HG03103 (cell line): Measurements from ENCODE around the gene QSOX2.

ENCODE experiments used
- ATAC-seq: cut with Tn5 transposase; IDR thresholded peaks from one replicate; pipeline ENCODE4 v1.9.1; 2021; ENCODE audit warnings: low read depth; ENCODE audit not compliant: unreplicated experiment

Gene QSOX2

DNA sequence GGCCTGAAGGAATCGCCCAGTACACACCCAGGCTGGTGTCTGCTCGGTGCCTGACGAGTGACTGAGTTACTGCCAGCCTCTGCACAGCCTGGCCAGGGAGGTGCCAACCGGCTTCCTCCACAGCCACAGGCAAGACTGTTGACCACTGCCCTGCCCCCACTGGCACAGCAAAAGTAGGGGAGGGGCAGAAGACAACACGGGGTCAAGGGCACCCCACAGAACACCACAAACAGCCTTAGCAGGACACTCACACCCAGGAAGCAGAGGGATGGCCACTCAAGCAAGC is 40.0 kb downstream of the QSOX2 start:
- ATAC-seq: no peak

DNA sequence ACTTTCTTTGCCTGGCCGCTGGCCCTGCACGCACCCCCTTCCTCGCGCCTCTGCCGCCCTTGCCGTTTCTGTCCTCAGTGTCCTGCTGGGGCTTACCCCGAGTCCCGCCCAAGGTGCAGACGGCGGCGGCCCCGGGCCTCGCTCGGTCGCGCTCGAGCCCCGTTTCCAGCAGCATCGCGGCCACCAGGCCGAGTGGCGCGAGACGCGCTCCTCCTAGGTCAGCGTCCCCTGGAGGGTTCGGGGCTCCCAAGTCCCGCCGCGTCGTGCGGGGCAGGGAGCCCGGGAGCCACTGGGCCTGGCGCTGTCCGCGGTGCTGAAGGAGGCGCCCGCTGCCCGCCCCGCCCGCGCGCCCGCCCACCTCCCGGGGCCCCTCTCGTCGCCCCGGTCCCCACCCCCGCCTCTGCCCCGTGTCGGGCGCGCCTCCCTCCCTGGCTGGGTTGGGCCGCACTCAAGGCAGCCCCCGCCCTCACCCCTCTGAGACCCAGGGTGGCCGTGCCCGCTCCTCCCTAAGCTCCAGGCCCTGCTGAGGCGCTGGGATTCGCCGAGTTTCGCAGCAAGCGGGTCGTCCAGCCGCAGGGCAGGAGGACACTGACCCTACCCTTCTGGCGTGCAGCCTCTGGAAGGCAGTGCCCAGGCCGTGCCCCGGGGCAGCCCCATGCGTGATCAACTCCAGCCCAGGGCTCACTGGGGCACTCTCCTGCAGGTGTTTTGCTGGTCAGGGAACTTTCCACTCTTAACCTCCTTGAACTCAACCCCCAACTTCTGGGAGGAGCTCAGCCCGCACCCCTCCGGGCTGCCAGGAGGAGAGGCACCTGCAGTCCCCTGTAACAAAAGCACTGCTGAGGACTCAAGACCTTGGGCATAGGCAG is 40.5 kb downstream of the QSOX2 start, which contains the start of gene LHX3:
Gene LHX3 (minus strand): TSS at position 291 of the 869 bp plus-strand sequence. CDS start 116 bp downstream, at position 175.
- no peak for ATAC-seq

DNA sequence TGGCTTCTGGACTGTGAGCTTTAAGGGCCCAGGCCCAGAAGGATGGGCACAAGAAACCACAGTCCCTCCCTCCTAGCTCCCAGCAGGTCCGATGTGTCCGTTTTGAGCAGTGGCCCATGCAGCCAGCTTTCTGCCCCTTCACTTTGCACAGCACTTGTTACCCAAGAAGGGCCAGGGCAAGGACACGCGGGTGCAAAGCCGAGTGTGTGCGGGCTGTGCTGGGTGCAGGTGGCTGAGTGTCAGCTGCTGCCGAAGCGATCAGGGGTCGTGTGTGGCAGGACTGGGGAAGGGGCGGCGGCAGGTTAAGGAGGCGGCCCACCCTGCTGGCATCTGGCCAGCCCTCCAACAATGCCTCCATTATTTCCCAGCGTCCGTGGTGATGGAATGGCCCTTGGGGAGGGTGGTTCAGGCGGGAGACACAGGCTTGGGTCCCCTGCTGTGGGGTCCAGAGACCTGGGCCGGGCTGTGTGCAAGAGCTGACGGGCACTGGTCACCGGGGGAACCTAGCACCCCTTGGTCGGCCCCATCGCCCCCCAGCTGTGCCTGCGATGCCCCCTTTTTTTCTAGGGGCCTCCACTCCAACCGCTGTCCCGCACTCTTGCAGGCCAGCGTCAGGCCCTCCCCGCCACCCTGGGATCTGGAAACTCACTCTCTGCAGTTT is 41.3 kb downstream of the QSOX2 start:
- no peak for ATAC-seq

DNA sequence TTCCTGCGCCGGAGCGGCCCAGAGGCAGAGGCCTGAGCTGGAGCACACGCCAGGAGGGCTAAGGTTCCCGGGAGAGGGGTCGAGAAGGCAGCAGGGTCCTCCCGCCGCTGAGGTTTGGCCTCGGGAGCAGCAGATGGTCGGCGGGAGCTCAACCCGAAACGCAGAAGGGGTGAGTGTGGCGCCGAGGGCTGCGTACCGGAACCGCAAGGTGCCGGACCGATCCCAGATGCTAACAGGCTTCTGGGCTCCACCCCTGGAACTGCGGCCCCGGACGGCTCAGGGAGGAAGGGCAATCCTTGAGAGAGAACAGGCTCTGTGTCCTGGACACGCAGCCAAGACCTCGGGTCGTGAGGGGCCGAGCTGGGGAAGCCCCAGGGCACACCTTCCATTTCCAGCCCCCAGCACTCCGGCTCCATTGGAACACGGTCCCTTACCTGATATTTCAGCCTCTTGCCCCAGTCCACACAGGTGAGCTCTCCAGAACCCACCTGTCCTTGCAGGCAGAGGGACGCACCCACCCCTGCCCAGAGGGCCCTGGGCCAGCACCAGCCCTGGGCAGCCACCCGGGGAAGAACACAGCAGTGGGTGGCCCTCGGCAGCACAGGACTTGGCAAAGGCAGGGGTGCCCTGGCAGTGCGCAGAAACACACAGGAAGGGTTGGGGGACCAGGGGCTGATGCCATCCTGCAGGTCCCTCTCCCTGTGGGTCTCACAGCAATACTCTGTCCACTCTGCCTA is 42.0 kb downstream of the QSOX2 start:
- ATAC-seq: no peak

DNA sequence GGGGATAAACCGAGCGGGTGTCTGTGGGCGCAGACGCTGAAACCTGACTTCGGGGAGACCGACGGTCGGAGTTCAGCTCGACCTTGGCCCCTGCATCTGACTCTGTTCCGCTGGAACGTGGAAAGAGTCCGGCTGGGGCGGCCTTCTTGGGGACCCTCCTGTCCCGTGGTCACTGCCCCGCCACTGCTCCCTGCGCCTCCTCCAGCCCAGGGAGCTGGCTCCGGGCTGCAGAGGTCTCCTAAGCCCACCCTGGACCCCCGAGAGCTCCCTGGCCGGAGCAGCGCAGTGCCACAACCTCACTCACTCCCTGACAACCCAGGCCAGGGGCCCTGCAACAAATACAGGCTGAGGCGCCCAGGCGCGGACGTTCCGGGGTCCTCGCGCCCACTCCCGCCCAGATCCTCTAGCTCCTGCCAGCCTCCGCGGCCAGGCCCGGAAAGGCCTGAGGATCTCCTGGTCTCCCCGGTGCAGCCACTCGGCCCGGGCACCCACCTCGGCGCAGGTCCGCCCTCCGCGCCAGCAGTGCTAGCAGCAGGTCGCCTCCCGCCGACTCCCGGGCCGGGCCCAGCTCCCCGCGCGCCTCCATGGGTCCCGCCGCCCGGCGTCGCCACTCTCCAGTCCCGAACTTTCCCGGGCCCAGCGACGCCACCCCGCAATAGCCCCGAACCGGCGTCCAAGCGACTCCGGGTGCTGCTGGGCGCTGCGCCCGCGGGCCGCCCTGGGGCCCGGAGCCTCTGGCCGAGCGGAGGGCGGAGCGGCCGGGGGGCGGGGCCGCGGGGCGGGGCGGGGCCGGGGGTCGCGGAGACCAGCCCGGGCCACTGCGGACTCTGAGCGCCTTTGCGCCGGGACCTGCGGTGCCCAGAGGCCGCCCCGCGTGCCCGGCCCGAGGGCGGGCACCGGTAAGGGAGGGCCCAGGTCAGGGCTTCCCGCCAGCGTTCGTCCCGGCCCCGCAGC is 42.9 kb downstream of the QSOX2 start:
- ATAC-seq: no peak

DNA sequence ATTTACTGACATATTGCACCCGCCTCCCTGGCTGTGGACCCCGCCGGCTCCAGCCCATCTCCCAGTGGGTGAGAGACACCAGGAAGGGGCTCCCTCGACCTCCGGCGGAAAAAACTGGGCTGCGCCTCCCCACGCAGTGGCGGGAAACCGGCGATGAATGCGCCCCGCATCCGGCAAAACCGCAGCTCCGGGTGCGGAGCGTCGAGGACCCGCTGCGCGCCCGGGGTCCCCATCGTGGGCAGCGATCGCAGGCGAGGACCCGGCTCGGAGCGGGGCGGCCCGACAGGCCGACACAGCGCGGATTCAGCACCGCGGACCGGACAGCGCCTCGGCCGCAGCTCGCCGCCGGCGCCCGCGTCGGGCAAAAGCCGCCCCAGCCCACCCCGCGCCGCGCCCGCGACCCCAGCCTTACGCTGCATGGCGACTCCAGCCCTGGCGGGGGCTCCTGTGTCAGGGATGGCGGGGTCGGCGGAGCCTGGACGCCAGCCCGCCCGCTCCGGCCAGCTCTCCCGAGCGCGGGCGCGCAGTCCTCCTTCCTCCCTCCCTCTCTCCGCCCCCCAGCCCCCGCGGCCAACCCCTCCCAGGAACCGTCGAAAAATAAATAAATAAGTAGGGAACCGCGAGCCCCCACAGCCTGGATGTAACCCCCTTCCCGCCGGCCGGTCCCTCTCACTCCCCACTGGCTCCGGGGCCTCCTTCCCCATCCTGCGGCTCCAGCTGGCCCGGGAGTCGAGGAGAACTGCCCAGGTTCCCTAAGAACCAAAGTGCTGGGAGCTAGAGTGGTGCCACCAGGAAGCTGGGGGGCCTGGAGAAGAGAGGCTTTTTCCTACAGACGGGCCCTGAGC is 43.8 kb downstream of the QSOX2 start:
- no peak for ATAC-seq

DNA sequence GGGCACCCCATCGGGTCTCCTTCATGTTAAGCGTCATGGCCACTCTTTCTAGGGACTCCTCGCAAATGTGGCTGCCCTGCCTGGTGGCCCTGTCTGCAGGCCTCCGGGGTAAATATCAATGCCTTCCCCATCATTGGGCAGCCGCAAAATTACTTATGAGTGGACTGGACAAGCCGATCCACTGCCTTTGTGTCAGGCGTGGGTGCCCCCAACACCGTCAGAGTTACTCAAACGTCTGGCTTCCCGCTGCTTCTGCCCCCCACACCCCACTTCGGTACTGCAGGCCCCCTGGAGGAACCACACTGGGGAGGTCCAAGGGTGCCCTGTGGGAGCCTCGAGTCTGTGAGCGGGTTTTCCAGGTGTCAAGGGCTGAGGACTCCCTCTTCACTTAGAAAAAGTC is 44.4 kb downstream of the QSOX2 start:
- no peak for ATAC-seq

DNA sequence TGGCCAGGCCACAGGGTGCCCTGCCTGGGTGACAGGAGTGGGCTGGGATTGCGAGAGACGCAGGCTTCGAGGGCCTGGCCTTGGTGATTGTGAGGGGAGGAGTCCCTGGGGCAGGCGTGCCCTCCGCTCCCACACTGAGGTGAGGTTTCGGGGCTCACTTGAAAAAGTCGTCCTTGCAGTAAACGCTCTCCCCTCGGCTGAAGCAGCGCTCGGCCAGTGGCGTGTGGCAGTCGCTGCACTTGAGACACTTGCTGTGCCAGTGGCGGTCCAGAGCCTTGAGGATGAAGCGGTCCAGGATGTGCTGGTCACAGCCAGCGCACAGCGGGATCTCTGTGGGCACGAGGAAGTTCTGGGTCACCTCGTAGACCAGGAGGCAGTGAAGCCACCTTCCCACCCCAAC is 45.2 kb downstream of the QSOX2 start:
- ATAC-seq: no peak

DNA sequence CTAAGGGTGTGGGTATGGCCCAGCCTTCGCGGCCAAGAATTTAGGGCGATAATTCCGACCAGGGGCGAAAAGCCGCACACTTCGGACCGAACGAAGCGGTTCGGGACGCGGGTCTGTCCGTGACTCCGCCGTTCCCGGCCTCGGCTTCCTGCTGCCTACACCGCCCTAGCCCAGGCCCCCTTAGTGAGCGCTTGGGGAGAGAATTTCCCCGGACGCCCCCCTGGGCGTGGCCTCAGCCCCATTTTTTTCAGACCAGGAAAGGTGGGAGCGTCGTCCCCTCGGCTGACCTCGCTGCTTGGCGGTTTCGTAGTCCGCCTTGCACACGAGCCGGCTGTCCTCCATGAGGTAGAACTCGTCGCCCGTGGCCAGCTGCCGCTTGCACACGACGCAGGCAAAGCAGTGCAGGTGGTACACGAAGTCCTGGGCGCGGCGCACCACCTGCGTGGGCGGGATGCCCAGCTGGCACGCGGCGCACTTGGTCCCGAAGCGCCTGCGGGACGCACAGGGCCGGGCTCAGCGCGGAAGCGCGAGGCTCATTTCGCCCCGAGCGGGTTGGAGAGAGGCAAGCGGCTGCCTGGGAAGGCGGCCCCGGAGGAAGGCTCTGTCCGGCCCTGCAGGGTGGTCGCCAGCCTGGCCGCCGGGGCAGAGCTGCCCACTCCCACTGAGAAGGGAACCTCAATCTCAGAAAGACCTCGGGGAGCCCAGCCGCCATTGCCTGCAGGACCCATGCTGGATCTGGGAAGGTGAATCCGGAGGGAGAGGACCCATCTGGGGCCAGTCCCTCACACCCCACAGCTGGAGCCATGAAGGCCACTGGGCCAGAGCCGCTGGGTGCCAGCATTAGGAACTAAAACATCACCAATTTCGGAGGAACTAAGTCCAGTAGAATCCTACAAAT is 46.0 kb downstream of the QSOX2 start:
- ATAC-seq: no peak

DNA sequence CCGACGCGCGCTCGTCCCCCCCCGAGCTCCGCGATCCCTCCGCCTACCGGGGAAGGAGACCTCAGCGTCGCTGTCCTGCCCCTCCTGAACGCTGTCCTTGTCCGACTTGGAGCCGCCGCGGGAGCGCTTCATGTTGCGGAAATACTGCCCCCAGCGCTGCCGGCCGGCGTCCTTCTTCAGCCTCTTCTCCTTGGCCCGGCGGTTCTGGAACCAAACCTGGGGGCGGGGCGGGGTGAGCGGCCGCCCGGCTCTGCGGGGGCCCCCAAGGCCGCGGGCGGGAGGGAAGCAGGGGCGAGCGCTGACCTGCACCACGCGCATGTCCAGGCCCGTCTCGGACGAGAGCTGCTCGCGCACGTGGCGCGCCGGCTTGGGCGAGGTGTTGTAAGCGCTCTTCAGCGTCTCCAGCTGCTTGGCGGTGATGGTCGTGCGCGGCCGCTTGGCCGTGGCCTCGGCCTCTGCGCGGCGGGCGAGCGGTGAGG is 47.0 kb downstream of the QSOX2 start:
- ATAC-seq: no peak

DNA sequence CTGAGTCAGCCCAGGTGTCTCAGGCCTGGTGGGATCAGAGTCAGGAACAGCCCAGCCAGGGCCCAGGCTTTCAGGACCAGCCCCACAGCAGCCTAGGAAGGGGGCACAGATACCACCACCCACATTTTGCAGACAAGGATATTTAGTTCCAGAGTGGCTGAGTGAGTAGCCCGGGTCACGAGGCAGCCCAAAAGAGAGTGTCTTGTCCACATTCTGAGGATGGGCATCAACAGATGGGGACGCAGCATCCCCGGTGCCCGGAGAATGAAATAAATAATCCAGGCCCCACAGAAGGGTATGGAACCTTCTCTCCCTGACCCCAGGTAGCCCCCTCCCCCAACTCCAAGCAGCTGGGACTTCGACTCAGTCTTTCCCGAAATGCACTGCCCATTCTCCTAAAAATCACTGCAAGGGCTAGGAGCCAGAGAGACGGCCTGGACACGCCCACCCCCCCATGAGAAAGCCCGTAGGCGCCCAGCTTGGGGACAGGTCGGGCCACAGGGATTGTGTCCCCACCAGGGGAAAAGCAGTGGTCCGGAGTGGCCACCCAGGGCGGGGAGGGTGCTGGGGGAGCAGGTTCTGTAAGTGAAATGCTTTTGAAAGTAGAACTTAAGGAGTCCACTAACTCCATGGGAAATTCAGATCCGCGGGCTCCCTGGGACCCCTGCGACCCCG is 47.5 kb downstream of the QSOX2 start:
- ATAC-seq: no peak

DNA sequence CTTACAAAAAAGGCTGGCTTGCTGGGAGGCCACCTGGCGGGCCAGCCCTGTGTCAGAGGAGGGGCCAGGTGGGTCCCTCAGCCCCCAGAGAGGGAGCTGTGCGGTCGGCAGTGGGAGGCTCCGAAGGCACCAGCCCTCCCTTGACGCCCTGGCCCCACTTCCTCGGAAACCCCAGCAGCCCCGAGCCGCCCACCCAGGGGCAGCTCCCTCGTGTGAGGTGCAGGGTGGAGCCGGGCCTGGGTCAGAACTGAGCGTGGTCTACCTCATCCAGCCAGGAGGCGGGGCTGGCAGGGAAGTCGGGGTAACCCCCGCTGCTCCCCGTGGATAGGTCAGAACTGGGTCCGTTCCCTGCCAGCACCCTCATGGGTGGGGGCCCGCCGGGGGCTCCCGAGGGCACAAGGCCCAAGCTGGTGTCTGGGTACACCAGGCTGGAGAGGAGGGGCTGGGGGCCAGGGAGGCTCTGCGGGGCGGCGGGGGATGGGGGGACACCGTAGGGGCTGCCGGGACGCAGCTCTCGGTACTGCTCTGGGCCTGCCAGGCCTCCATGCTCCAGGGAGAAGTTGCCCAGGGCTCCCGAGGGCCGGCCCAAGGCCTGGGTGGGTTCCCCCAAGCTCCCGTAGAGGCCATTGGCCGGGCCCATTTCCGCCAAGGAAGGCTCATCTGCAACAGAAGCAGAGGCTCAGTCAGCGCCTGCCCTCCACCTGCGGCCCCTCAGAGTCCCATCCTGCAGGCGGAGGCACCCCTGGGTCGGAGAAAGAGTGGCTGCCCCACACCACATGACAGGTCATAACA is 48.3 kb downstream of the QSOX2 start:
- ATAC-seq: no peak

DNA sequence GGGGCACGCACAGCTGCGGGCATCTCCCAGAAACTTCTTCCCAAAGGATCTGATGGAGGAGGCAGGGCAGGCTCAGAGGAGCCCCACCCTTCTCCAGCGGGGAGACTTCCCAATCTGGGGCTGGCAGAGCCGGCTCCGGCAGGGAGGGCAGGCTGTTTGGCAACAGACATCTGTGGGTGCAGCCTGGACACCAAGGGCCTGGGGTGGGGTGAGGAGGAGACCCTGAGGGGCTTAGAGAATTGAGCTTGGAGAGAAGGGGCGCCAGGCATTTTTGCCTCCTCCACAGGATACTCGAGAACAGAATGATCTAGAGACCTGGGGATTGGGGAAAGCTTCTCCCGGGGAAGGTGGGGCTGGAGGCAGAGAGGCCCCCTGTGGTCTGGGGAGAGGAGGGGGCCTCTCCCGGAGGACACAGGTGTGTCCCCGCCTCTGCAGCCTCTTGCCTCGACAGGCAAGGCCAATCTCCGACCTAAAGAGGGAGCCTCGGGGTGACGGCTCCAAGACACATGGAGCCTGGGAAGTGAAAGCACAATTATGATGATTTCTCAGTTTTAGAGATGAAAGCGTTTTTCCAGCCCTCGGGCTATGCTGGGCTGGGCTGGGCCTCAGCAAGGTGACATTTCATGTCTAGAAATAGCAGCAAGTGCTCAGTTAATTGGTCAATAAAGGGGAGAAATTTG is 49.1 kb downstream of the QSOX2 start:
- no peak for ATAC-seq

DNA sequence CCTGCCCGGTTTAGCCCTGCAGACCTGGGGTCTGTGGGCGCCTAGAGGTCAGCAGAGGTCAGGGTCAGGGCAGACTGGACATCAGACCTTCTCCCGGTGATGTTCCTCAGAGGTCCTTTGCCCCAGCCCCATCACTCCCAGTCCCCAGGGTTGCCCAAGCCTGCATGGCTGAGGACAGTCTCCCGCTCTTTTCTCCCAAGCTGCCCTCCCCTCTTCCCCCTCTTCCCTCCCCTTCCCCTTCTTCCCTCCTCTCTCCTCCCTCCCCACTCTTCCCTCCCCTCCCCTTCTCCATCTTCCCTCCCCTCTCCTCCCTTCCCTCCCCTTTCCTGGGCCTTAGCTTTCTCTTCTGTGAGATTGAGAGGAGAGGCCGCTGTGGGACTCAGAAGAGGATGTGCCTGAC is 51.1 kb downstream of the QSOX2 start:
- ATAC-seq: no peak

DNA sequence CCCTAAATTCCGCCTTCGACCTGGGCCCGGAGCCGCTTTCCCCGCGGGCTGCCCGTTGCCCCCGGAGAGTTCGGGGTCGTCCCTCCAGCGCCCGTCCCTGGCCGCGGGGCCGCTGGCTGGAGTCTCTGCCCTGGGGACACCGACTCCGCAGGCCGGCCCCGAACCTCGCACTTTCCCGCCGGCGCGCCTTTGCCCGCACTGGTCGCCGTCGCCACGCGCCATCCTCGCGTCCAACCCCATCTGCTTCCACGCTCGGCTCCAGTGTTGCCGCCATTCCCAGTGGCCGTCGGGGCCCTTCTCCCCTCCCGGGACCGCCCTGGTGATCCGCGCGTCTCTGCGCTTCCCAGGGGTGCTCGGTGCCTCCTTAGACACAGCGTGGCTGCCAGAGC is 51.7 kb downstream of the QSOX2 start:
- no peak for ATAC-seq

DNA sequence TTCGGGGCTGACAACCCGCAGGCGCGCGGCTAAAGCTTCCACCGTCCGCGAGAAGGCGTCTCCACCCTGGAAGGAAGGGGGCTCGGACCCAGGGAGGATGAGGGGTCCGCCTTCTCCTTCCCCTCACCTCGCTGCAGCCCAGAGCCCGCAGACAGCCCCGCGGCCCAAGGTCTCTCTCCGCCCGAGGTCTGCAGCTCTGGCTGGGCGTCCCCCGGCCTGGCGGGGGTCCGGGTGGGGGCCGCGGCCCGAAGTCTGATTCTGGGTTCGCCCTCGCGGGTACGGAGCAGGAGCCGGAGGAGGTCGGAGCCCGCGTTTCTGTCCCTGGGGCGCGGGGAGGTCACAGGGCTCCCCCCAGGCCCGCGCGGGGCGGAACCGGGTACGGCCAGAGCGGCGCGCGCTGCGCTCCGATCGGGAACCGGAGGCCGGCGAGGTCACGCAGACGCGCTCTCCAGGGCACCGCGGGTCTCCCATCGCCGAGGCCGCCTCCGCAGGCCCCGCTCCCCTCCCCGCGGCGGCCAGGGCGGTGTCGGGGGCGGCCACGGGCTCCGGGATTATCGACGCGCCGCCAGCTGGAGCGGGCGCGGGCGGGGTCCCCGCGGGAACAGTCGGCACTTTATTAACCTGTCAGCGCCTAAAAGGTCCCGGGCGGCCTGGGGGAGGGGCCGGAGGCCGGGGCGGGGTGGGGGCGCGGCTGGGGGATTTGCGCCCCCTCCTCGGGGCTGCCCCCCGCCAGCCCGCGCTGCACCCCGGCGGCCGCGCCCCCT is 52.3 kb downstream of the QSOX2 start:
- ATAC-seq: no peak
